H9 (cell line): ENCODE data around the gene CTSA. TPM values are rescaled to one million over a fixed set of nuclear protein-coding genes. Genes with fewer than 3 reads are reported as not detected.

Experiments used
- DNase-seq: peaks from one replicate; pipeline ENCODE4 v3.0.0-alpha.2; 2017
- H2AFZ ChIP-seq: one replicate; pipeline ENCODE4 v1.6.1; 2013; ENCODE audit warnings: mild to moderate bottlenecking, low read length, control low read depth, moderate library complexity
- H2AK5ac ChIP-seq: 2 replicates; pipeline ENCODE4 v1.6.1; 2013; ENCODE audit warnings: low read length, control low read depth, mixed read lengths; ENCODE audit not compliant: insufficient read length
- H2BK120ac ChIP-seq: one replicate; pipeline ENCODE4 v1.6.1; 2013; ENCODE audit warnings: low read depth, mild to moderate bottlenecking, low read length, control low read depth, inconsistent platforms; ENCODE audit not compliant: poor library complexity, severe bottlenecking
- H2BK12ac ChIP-seq: 2 replicates; pipeline ENCODE4 v1.6.1; 2013; ENCODE audit warnings: low read length, control low read depth, mixed read lengths, low read depth; ENCODE audit not compliant: insufficient read length
- H2BK15ac ChIP-seq: 2 replicates; pipeline ENCODE4 v1.6.1; 2013; ENCODE audit warnings: low read depth, low read length, control low read depth
- H2BK20ac ChIP-seq: one replicate; pipeline ENCODE4 v1.6.1; 2013; ENCODE audit warnings: low read depth, mild to moderate bottlenecking, low read length, control low read depth, inconsistent platforms; ENCODE audit not compliant: poor library complexity, severe bottlenecking
- H2BK5ac ChIP-seq: 2 replicates; pipeline ENCODE4 v1.6.1; 2013; ENCODE audit warnings: low read length, control low read depth, mixed read lengths; ENCODE audit not compliant: insufficient read length
- H3K14ac ChIP-seq: 2 replicates; pipeline ENCODE4 v1.6.1; 2013; ENCODE audit warnings: low read length, control low read depth; ENCODE audit not compliant: insufficient read depth
- H3K18ac ChIP-seq: 2 replicates; pipeline ENCODE4 v1.6.1; 2013; ENCODE audit warnings: low read depth, mild to moderate bottlenecking, mixed read lengths, low read length, control low read depth; ENCODE audit not compliant: insufficient read length
- H3K23ac ChIP-seq: 2 replicates; pipeline ENCODE4 v1.6.1; 2013; ENCODE audit warnings: low read length, control low read depth, mixed read lengths, low read depth; ENCODE audit not compliant: insufficient read length
- H3K23me2 ChIP-seq: 2 replicates; pipeline ENCODE4 v1.6.1; 2013; ENCODE audit warnings: low read depth, mild to moderate bottlenecking, mixed read lengths, low read length, control low read depth; ENCODE audit not compliant: insufficient read length, poor library complexity, severe bottlenecking
- H3K27ac ChIP-seq: 2 replicates; pipeline ENCODE4 v1.5.1; 2013; ENCODE audit warnings: low read length, control low read depth, mixed read lengths, low read depth; ENCODE audit not compliant: insufficient read length
- H3K27me3 ChIP-seq: 2 replicates; pipeline ENCODE4 v1.6.1; 2013; ENCODE audit warnings: low read length, control low read depth, inconsistent platforms; ENCODE audit not compliant: insufficient read depth
- H3K4ac ChIP-seq: 2 replicates; pipeline ENCODE4 v1.6.1; 2013; ENCODE audit warnings: low read depth, mild to moderate bottlenecking, control low read depth, inconsistent platforms, low read length, moderate library complexity
- H3K4me1 ChIP-seq: 2 replicates; pipeline ENCODE4 v1.6.1; 2013; ENCODE audit warnings: low read length, control low read depth, inconsistent platforms; ENCODE audit not compliant: insufficient read depth
- H3K4me2 ChIP-seq: 2 replicates; pipeline ENCODE4 v1.6.1; 2013; ENCODE audit warnings: low read length, control low read depth, mixed read lengths; ENCODE audit not compliant: insufficient read length, insufficient read depth
- H3K56ac ChIP-seq: 2 replicates; pipeline ENCODE4 v1.6.1; 2013; ENCODE audit warnings: low read depth, mild to moderate bottlenecking, mixed read lengths, low read length, control low read depth; ENCODE audit not compliant: insufficient read length
- H3K79me1 ChIP-seq: 2 replicates; pipeline ENCODE4 v1.6.1; 2013; ENCODE audit warnings: low read depth, mild to moderate bottlenecking, moderate library complexity, low read length, control low read depth, inconsistent platforms; ENCODE audit not compliant: insufficient read depth, poor library complexity, severe bottlenecking
- H3K79me2 ChIP-seq: 2 replicates; pipeline ENCODE4 v1.6.1; 2013; ENCODE audit warnings: low read length, control low read depth, inconsistent platforms; ENCODE audit not compliant: insufficient read depth
- H3K9ac ChIP-seq: 2 replicates; pipeline ENCODE4 v1.6.1; 2013; ENCODE audit warnings: low read length, control low read depth, mixed read lengths; ENCODE audit not compliant: insufficient read length; ENCODE audit errors: extremely low read depth
- H3K9me3 ChIP-seq: one replicate; pipeline ENCODE4 v1.6.1; 2013; ENCODE audit warnings: low read depth, low read length, inconsistent platforms; ENCODE audit not compliant: control insufficient read depth
- H3T11ph ChIP-seq: one replicate; pipeline ENCODE4 v1.6.1; 2013; ENCODE audit warnings: mild to moderate bottlenecking, low read length, control low read depth, inconsistent platforms
- H4K20me1 ChIP-seq: one replicate; pipeline ENCODE4 v1.6.1; 2013; ENCODE audit not compliant: control insufficient read depth, insufficient read length, insufficient read depth
- H4K5ac ChIP-seq: 2 replicates; pipeline ENCODE4 v1.6.1; 2013; ENCODE audit warnings: low read depth, mild to moderate bottlenecking, mixed read lengths, low read length, control low read depth; ENCODE audit not compliant: insufficient read length
- H4K8ac ChIP-seq: replicated peaks from 2 replicates; pipeline ENCODE4 v1.6.1; 2013; ENCODE audit warnings: low read length, control low read depth, mixed read lengths, low read depth; ENCODE audit not compliant: insufficient read length
- H4K91ac ChIP-seq: 2 replicates; pipeline ENCODE4 v1.6.1; 2013; ENCODE audit warnings: low read depth, mild to moderate bottlenecking, moderate library complexity, mixed read lengths, low read length, control low read depth; ENCODE audit not compliant: insufficient read length
- H3K27ac Mint-ChIP-seq, 3 experiments: 2 replicates in 2 of 3; 3 replicates in 1 of 3; pipeline ENCODE4 v1.8.0; 2020 to 2021; ENCODE audit warnings: mixed read lengths in 3 of 3, mild to moderate bottlenecking in 1 of 3, moderate library complexity in 1 of 3
- H3K27me3 Mint-ChIP-seq: 2 replicates; pipeline ENCODE4 v1.8.0; 2021; ENCODE audit warnings: low read depth, mild to moderate bottlenecking, moderate library complexity, mixed read lengths
- H3K36me3 Mint-ChIP-seq, 3 experiments: 2 replicates in 2 of 3; 3 replicates in 1 of 3; pipeline ENCODE4 v1.8.0; 2020 to 2021; ENCODE audit warnings: low read depth in 3 of 3, mixed read lengths in 3 of 3; ENCODE audit not compliant: insufficient read depth in 1 of 3
- H3K4me1 Mint-ChIP-seq, 2 experiments: 2 replicates each; pipeline ENCODE4 v1.8.0; 2020; ENCODE audit warnings: mixed read lengths in 2 of 2
- H3K4me3 Mint-ChIP-seq, 2 experiments: 2 replicates in 1 of 2; 3 replicates in 1 of 2; pipeline ENCODE4 v1.8.0; 2020 to 2021; ENCODE audit warnings: mild to moderate bottlenecking in 2 of 2, mixed read lengths in 2 of 2, moderate library complexity in 1 of 2
- H3K9me3 Mint-ChIP-seq, 2 experiments: 2 replicates in 1 of 2; 3 replicates in 1 of 2; pipeline ENCODE4 v1.8.0; 2020; ENCODE audit warnings: mild to moderate bottlenecking in 2 of 2, mixed read lengths in 2 of 2, moderate library complexity in 1 of 2
- CTCF ChIP-seq: fragments of 200-600 bp; sonication (generic); conservative IDR thresholded peaks from 3 replicates; pipeline ENCODE4 v1.8.0; 2021; ENCODE audit warnings: antibody characterized with exemption, mild to moderate bottlenecking
- WGBS: extraction: QIAGEN DNeasy Blood & Tissue Kit; methylation state at CpG from one replicate; pipeline ENCODE4 v1.1.7; 2013; ENCODE audit warnings: missing lambda C conversion rate, low lambda C conversion rate, mixed read lengths; ENCODE audit not compliant: insufficient read length; ENCODE audit errors: extremely low coverage; 5-methylcytosine and 5-hydroxymethylcytosine counted together
- total RNA-seq: library from RNA; stranded (reverse); gene quantifications from 2 replicates; pipeline ENCODE4 v1.2.1, GENCODE V29; 2021

CTSA gene
- total RNA-seq, 1 experiment from 2014 or later: 64.4 TPM

GRCh38 chr20:45888681-45889080 lies 2.5 kb upstream of the CTSA start:
- Histone ChIP-seq H3K4me2 (no peak overlapping the region), H2BK12ac (no peak overlapping the region), H2BK20ac (no peak overlapping the region), H2AK5ac (no peak overlapping the region), H3K4ac (no peak overlapping the region), H3K9ac (no peak overlapping the region), H3K14ac (no peak overlapping the region), H2BK15ac (no peak overlapping the region), H4K20me1 (no peaks in the 10 kb centered on the region), H2BK5ac (no peak overlapping the region), H4K8ac (no peak overlapping the region), H3T11ph (no peak overlapping the region), H3K9me3 (no peaks in the 10 kb centered on the region), H3K23ac (no peak overlapping the region), H4K91ac (no peak overlapping the region), H4K5ac (no peak overlapping the region), H3K18ac (no peak overlapping the region), H3K56ac (no peak overlapping the region), H2BK120ac (no peak overlapping the region), H3K23me2 (peaks cover 13% of the 10 kb centered on the region), H3K79me2 (no peaks in the 10 kb centered on the region), H2AFZ (no peak overlapping the region), H3K79me1 (no peaks in the 10 kb centered on the region), H3K4me1 (no peaks in the 10 kb centered on the region), H3K27me3 (no peaks in the 10 kb centered on the region), H3K27ac (no peak overlapping the region)
- no CpG with 5 or more reads among the region's 3 CpGs for WGBS
- H3K4me3 Mint-ChIP-seq: no peak overlapping the region; a peak in 1 of 5 replicates
- peaks cover 8 to 25% (median 16%) of the 10 kb centered on the region in 3 experiments for H3K36me3 Mint-ChIP-seq
- H3K9me3 Mint-ChIP-seq: no peaks in the 10 kb centered on the region; a peak in 1 of 5 replicates
- H3K27ac Mint-ChIP-seq: no peak overlapping the region
- no peaks in the 10 kb centered on the region for H3K27me3 Mint-ChIP-seq
- DNase-seq: no peak
- H3K4me1 Mint-ChIP-seq: peaks cover 5 to 14% of the 10 kb centered on the region in 2 experiments; a peak in 3 of 4 replicates
- TF ChIP-seq CTCF: no peak
